ENCODE data around the gene GET4.
A peak's percentile ranks its signal among the peaks of the same experiment; 100 is the strongest.

The GET4 gene

GRCh38 chr7:876077-876971 lies at the start of gene GET4:
GET4 (plus strand) TSS chr7:876554; CDS start chr7:876646, 92 bp downstream.
- DNase-seq, result peak; percentile 90
- in situ Hi-C loops (cut with MboI; ENCODE audit: low pct_unique_long_range_greater_than_20kb, low sequenced_read_pairs), result no loop called here

DNA sequence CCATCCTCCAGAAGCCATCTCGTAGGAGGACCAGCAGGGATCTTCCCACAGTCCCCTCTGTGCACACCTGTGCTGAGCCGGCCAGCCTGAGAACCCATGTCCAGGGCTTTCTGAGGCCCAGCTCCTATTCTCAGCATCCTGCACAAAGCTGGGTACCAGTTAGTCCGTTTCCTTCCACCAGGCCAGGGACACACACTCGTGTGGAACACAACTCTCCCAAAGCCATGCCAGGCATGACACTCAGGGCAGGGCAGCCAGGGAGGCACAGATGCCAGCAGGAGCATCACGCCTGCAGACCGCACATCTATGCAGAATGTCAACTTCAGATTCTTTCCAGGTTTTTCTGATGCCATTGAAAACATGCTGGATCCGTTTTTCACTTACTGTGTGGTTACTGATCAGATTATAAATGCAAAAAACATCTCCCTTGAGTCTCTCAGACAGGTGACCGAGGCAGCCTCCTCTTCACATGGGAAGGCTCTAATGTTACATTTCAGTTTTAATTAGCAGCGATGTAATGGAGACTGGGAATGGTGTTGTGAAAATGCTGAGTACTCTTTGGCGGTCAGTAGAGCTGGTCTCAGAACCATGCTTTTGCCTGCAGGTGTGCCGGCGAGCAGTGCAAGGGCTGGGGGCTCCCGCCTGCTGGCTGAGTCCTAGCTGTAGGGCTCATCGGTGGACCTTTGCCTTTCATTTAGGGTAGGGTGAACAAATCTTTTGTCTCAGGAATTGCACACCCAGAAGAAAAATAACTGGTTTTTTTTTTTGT lies 47.4 kb upstream of the GET4 start:
- no peak for DNase-seq
- in situ Hi-C loops (cut with MboI; ENCODE audit: low pct_unique_long_range_greater_than_20kb, low sequenced_read_pairs), result no loop called here

- in situ Hi-C loops (cut with MboI; ENCODE audit: low pct_unique_long_range_greater_than_20kb, low sequenced_read_pairs), result no loop called here
- no peak for DNase-seq
These were observed 46.3 kb upstream of the GET4 start for GRCh38 chr7:830069-830468.

DNA sequence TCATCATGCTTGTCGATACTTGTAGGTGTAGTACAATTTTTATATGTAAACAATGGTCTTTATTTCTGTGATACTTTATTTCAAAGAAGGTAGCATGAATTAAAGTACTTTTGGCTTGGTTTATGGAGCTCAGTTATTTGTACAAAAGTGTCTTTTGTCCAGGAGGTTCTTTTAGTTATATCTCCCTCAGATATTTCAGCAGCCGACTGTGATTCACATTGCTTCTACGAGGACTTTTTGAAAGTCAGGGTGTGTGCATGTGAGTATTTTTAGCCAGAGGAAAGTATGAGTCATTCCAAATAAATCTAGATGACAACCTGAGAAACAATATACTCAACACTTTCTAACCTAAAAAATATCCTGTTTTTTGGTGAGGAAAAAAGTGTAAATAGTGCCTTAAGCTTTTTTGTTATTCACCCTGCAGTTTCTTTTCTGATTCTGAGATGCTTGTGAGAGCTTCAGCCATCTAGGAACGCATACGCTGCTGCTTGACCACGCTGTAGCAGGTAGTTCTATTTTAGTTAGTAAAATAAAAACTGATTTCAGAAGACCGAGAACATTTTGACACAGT lies 44.7 kb upstream of the GET4 start:
- in situ Hi-C loops (cut with MboI; ENCODE audit: low pct_unique_long_range_greater_than_20kb, low sequenced_read_pairs), result no loop called here
- DNase-seq, result peak; percentile 43

DNA sequence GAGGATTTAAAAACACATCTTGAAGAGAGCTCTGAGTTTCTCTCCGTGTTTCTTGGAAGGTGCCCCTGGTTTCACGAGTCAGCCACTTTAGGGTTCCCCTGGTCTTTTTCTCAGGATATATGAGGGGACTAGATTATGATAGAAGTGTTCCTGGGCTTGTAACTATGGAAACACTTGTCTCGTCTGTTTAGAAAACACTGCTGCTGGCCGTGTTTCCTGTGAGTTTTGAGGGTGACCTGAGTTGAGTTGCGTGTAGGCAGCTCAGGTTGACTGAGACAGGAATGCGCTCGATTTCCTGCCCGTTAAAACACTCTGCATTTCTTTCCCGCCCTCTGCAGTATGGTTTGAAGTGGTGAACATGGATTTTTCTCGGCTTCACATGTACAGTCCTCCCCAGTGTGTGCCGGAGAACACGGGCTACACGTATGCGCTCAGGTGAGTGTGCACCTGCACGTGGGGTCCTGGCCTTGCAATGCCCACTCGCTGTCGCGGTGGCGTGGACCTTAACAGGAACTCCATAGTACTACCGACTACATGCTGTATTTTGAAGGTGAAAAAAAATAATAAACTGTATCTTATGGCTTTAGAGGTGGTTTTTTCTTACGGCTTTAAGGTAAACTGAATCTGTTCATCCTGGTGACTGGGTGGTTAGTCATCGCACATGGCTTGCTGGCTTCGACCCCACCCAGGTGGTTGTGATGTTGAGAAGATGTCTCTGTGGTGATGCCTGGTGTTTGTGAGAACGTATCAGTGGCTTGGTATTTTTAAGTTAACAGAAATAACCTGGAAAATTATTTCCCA lies 44.0 kb upstream of the GET4 start, which contains the start of gene SUN1:
TSS of gene SUN1 (plus strand) at position 310 of the 801 bp plus-strand sequence. CDS start at position 359, 49 bp downstream.
- in situ Hi-C loops (cut with MboI; ENCODE audit: low pct_unique_long_range_greater_than_20kb, low sequenced_read_pairs), result no loop called here
- DNase-seq, result no peak

DNA sequence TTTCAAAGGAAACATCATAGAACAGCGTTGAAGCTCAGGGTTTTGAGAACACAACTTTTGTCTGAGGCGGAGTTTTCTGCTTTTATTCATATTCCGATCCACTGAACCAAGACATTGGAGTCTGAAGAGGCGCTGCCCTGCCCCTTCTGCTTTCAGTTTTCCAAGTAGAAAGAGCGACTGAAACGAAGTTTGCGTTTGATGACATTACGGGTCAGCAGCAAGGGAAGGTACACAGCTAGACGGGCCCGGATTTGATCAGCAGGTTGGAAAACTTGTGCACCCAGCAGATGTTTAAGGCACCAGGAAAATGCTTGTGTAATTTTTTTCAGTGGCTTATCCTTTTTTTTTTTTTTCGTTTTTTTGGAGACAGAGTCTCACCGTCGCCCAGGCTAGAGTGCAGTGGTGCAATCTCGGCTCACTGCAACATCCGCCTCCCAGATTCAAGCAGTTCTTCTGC lies 43.4 kb upstream of the GET4 start:
- in situ Hi-C loops (cut with MboI; ENCODE audit: low pct_unique_long_range_greater_than_20kb, low sequenced_read_pairs), result no loop called here
- no peak for DNase-seq

DNA sequence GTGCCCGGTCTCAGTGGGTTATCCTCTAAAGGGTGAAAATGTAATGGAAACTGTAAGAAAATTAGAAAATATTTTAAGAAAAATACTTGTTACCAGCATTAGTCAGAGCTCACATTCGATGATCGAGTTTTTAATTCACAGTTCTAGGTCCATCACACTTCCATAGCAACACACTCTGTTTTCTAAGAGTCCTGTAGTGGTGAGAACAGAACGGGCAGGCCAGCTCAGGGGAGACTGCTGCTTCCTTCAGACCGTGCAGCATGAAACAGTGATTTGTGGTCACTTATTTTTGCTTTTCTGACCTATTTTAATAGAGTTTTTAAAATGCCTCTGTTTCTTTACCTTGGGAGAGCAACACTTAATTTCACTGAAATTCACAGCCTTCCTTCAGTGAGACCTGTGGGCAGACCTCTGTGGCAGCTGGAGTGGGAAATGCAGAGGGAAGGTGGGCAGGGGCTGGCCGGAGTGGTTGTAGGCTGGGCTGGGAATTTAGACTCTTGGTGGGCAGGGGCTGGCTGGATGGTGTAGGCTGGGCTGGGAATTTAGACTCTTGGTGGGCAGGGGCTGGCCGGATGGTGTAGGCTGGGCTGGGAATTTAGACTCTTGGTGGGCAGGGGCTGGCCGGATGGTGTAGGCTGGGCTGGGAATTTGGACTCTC lies 42.6 kb upstream of the GET4 start:
- in situ Hi-C loops (cut with MboI; ENCODE audit: low pct_unique_long_range_greater_than_20kb, low sequenced_read_pairs), result no loop called here

DNA sequence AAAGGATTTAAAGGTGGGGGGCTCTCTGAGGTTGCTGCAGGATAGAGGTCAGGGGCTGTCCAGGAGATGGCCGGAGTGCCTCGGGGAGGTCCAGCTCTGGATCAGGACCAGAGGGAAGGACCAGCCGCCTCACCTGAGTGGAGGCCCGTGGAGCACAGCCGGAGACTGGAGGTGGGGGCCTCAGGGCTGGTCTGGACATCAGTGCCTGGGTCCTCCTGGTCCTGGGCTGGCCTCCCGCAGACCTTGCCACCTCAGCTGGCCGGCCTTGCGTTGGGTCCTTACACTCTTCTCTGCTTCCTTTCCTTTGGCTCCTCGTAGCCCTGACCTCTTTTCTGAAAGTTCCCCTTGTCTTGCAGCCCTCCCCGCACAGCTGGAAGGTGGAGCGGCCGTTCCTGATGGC lies 42.1 kb upstream of the GET4 start:
- DNase-seq, result no peak
- in situ Hi-C loops (cut with MboI; ENCODE audit: low pct_unique_long_range_greater_than_20kb, low sequenced_read_pairs), result no loop called here

More for the DNA sequence above, 42.6 kb upstream of the GET4 start:
- no peak for DNase-seq

DNA sequence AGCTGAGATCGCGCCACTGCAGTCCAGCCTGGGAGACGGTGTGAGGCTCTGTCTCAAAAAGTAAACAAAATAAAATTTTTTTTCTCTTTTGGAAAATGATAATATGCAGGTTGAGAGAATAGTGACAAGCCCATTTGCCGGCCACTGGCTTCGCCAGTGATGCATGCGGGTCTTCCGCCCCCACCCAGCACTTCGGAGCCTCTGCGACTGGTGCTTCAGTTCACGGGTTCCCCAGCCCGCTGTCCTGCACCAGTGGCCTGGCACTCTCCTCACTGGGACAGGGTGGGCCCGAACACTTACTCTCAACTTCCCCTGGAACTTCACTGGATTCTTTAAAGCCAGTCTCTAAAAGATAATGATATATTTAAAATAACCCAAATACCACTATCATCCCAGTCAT lies 41.3 kb upstream of the GET4 start:
- no peak for DNase-seq
- in situ Hi-C loops (cut with MboI; ENCODE audit: low pct_unique_long_range_greater_than_20kb, low sequenced_read_pairs), result no loop called here

DNA sequence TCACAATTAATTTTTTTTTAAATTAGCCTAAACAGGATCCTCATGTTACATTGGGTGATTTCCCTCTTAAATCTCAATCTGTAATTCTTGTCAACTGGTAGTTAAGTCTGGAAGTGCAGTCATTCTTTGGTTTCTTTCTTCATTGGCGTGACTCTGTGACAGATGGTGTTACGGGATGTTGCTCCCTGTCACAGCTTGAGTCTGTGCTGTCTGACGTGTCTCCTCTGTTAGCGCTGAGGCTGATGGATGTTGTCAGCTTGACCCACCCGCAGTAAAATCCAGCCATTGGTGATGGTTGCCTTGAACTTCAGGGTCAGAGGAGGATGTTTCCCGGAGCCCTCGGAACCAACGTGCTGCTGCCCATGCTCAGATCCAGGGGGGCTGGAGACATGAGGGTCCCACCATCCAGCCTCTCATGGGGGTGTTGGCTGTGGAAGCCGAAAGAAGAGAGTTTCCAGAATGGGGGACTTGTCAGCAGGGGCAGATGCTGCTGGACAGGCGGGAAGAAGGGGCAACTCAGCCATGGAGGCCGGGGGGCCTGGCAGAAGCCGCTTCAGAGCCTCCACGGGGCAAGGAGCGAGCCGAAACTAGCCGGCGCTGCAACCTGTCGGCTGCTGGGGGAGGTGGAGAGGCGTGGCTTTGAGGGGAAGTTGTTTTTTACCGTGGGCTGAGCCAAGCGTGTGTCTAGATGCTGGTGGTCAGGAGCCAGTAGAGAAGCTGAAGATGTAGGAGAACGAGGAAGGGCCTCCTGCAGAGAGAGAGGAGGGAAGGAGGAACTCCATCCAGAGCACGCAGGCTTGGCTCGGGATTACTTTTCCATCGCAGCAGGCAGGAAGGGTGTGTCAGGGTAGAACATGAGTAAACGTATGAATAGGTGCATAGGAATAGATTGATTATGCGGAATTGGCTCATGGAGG lies 40.6 kb upstream of the GET4 start:
- DNase-seq, result peak; percentile 85
- in situ Hi-C loops (cut with MboI; ENCODE audit: low pct_unique_long_range_greater_than_20kb, low sequenced_read_pairs), result no loop called here

DNA sequence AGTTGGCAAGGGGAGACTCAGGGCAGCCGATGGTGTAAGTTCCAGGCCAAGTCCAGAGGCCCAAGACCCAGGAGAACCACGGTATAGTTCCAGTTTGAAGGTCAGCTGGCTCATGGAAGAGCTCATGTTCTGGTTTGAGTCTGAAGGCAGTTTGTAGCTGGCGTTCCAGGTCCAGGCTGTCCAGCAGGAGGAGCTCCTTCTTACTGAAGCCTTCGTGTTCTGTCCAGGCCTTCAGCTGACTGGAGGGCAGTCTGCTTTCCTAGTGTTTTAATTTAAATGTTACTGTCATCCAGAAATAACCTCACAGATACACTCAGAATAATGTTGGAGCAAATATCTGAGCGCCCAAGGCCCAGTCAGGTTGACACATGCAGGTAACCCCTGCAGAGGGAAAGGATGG lies 39.9 kb upstream of the GET4 start:
- in situ Hi-C loops (cut with MboI; ENCODE audit: low pct_unique_long_range_greater_than_20kb, low sequenced_read_pairs), result no loop called here
- DNase-seq, result no peak

DNA sequence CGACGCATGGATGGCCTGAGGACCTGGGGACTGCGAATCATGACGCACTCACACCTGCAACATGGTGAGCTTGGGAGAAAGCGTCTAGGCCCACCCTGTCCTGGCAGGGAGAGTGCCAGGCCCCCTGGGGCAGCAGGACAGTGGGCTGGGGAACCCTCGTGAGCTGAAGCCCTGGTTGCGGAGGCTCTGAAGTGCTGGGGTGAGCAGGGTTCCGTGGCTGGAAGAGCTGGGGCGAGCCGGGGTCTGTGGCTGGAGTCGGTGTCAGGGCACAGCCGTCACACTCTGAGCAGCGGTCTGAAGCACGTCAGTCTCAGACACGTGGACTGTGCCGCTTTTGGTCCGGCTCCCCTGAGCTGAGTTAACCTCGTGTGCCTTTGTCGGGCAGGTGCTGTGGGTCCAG lies 39.4 kb upstream of the GET4 start:
- no peak for DNase-seq
- in situ Hi-C loops (cut with MboI; ENCODE audit: low pct_unique_long_range_greater_than_20kb, low sequenced_read_pairs), result no loop called here

DNA sequence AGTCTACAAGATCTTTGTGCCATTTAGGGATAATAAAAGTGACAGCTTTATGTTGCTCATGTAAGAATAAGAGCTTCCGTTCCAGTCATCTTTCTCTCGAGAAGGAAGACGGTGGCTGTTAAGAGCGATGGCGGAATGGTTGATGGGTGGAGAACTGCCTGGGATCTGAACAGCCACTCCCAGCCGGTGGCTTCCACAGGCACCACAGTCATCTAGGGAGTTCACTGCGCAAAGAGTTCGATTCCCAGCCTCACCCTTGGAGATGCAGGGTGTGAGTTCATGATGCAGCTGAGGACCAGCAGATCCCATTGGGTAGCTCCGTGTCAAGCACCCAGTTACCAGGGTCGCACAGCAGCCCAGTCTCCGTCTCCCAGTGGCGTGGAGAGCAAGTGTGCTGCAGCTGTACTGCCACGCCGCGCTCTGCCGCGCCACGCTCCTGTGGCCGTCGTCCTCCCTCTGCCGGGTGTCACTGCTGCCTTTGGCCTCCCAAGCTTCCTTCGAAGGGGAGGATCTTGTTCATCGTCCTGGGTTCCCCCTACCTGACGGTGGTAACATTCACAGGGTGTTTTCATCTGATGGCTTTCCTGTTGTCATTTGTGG lies 36.3 kb upstream of the GET4 start:
- DNase-seq, result no peak
- in situ Hi-C loops (cut with MboI; ENCODE audit: low pct_unique_long_range_greater_than_20kb, low sequenced_read_pairs), result no loop called here

GRCh38 chr7:841943-842342 lies 34.4 kb upstream of the GET4 start:
- in situ Hi-C loops (cut with MboI; ENCODE audit: low pct_unique_long_range_greater_than_20kb, low sequenced_read_pairs), result no loop called here
- no peak for DNase-seq

DNA sequence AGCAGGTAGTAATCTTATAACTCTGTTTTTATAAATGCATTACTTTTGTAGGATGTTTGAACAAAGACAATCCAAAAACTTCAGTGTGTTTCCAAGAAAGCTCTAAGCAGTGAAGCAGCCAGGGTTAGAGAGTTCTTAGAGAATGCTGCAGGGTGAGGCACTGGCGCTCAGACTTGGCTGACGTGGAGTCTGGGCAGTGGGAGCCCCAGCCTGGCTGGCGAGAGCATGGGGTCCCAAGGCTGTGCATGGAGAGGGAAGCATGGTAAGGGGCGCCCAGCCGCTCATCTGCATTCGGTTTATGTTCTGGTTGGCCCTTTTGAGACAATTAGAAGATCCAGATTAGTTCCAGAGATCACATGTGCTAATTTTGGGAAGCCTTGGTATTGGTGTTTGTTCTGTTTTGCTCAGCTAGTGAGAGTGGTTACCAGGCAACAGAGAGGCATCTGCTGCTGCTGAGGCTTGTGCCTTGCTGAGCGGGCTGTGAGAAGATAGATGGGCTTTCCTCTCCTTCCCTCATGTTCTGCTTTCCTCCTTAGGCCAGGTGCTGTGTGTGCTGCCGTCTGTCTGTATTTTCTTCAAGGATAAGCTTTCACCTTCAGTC lies 33.8 kb upstream of the GET4 start:
- DNase-seq, result no peak
- in situ Hi-C loops (cut with MboI; ENCODE audit: low pct_unique_long_range_greater_than_20kb, low sequenced_read_pairs), result no loop called here

DNA sequence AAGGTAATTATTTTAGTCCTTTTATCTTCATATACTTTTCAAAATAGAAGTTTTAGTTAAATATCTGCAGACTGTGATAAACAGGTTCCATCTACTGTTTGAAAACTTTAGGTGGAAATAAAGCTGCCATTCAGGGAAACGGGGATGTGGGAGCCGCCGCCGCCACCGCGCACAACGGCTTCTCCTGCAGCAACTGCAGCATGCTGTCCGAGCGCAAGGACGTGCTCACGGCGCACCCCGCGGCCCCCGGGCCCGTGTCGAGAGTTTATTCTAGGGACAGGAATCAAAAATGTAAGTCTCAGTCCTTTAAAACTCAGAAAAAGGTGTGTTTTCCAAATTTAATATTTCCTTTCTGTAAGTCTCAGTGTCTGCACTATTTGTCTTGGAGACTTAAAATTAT lies 33.1 kb upstream of the GET4 start:
- in situ Hi-C loops (cut with MboI; ENCODE audit: low pct_unique_long_range_greater_than_20kb, low sequenced_read_pairs), result no loop called here
- DNase-seq, result no peak

GRCh38 chr7:844043-844442 lies 32.3 kb upstream of the GET4 start:
- in situ Hi-C loops (cut with MboI; ENCODE audit: low pct_unique_long_range_greater_than_20kb, low sequenced_read_pairs), result no loop called here

More at GRCh38 chr7:844043-844442, 32.3 kb upstream of the GET4 start:
- no peak for DNase-seq
